Loucy (cell line): ENCODE data around the gene PSEN1.

Experiments used
- EZH2phosphoT487 ChIP-seq: fragments of 200-600 bp; IDR thresholded peaks from 2 replicates; pipeline ENCODE4 v1.6.1; 2018; ENCODE audit warnings: antibody characterized with exemption, mild to moderate bottlenecking, moderate library complexity, borderline replicate concordance
- TF ChIP-seq, protein P1 (sequence below): fragments of 200-600 bp; sonication (generic); conservative IDR thresholded peaks from 2 replicates; pipeline ENCODE4 v1.5.1; 2014; ENCODE audit warnings: mild to moderate bottlenecking, antibody characterized with exemption, low read length

- TF ChIP-seq, protein P1, sequence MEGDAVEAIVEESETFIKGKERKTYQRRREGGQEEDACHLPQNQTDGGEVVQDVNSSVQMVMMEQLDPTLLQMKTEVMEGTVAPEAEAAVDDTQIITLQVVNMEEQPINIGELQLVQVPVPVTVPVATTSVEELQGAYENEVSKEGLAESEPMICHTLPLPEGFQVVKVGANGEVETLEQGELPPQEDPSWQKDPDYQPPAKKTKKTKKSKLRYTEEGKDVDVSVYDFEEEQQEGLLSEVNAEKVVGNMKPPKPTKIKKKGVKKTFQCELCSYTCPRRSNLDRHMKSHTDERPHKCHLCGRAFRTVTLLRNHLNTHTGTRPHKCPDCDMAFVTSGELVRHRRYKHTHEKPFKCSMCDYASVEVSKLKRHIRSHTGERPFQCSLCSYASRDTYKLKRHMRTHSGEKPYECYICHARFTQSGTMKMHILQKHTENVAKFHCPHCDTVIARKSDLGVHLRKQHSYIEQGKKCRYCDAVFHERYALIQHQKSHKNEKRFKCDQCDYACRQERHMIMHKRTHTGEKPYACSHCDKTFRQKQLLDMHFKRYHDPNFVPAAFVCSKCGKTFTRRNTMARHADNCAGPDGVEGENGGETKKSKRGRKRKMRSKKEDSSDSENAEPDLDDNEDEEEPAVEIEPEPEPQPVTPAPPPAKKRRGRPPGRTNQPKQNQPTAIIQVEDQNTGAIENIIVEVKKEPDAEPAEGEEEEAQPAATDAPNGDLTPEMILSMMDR = no peak
- TF ChIP-seq EZH2phosphoT487 = no peak
Observed at GRCh38 chr14:73133795-73134194, 2.5 kb upstream of the PSEN1 start.
